IPS-20b (cell line): ENCODE results near the gene HAO2.
"Not testable (repeated sequence)": the region's sequence is repeated elsewhere in the genome, so short reads cannot be mapped to it uniquely, and the experiment has no call there.

Experiments used
- H3K27ac ChIP-seq: one replicate; pipeline ENCODE4 v1.5.1; 2013; ENCODE audit warnings: low read length
- H3K27me3 ChIP-seq: 2 replicates; pipeline ENCODE4 v1.6.1; 2013; ENCODE audit warnings: mild to moderate bottlenecking, low read length, inconsistent platforms; ENCODE audit not compliant: insufficient read depth
- H3K36me3 ChIP-seq: 2 replicates; pipeline ENCODE4 v1.6.1; 2013; ENCODE audit warnings: low read depth, mild to moderate bottlenecking, inconsistent platforms, low read length, moderate library complexity; ENCODE audit not compliant: insufficient read depth
- H3K4me1 ChIP-seq: 2 replicates; pipeline ENCODE4 v1.6.1; 2013; ENCODE audit warnings: mild to moderate bottlenecking, control low read depth, inconsistent platforms, low read length, moderate library complexity; ENCODE audit not compliant: insufficient read depth
- H3K4me3 ChIP-seq: 2 replicates; pipeline ENCODE4 v1.5.1; 2013; ENCODE audit warnings: mild to moderate bottlenecking, low read length, inconsistent platforms
- H3K9ac ChIP-seq: 2 replicates; pipeline ENCODE4 v1.6.1; 2013; ENCODE audit warnings: low read depth, mild to moderate bottlenecking, inconsistent platforms, low read length, moderate library complexity
- H3K9me3 ChIP-seq: 2 replicates; pipeline ENCODE4 v1.6.1; 2013; ENCODE audit warnings: mild to moderate bottlenecking, low read depth, low read length, inconsistent platforms; ENCODE audit not compliant: insufficient read depth

HAO2 gene

GRCh38 chr1:119348941-119349340, 19.6 kb upstream of the HAO2 start:
- Histone ChIP-seq H3K27ac (no peak overlapping the region), H3K27me3 (no peaks in the 10 kb centered on the region), H3K36me3 (no peaks in the 10 kb centered on the region; the same call in 1 of the 2 replicates), H3K9ac (no peak overlapping the region), H3K4me3 (no peak overlapping the region), H3K9me3 (peaks cover 19% of the 10 kb centered on the region), H3K4me1 (peaks cover 16% of the 10 kb centered on the region; the same call in 1 of the 2 replicates)

- H3K4me3 ChIP-seq, H3K27ac ChIP-seq, H3K9me3 ChIP-seq, H3K9ac ChIP-seq, H3K27me3 ChIP-seq, H3K36me3 ChIP-seq: not testable (repeated sequence)
- peaks cover 16% of the 10 kb centered on the region; the same call in 1 of the 2 replicates for H3K4me1 ChIP-seq
Observed at GRCh38 chr1:119350866-119351265, 17.7 kb upstream of the HAO2 start.

- H3K27me3 ChIP-seq, result no peaks in the 10 kb centered on the region
- H3K9me3 ChIP-seq, result peaks cover 7% of the 10 kb centered on the region
- no peak overlapping the region for H3K9ac ChIP-seq
- H3K4me3 ChIP-seq, result no peak overlapping the region
- H3K4me1 ChIP-seq, result peaks cover 11% of the 10 kb centered on the region; the same call in 1 of the 2 replicates
- H3K27ac ChIP-seq, result no peak overlapping the region
- H3K36me3 ChIP-seq, result no peaks in the 10 kb centered on the region
Observed at GRCh38 chr1:119351997-119352396, 16.6 kb upstream of the HAO2 start.

GRCh38 chr1:119353836-119354235, 14.7 kb upstream of the HAO2 start:
- Histone ChIP-seq H3K9me3 (peaks cover 7% of the 10 kb centered on the region), H3K27ac (no peak overlapping the region)

GRCh38 chr1:119358636-119359035, 9.9 kb upstream of the HAO2 start:
- Histone ChIP-seq H3K27me3 (no peaks in the 10 kb centered on the region), H3K27ac (no peak overlapping the region), H3K4me3 (no peak overlapping the region), H3K9ac (no peak overlapping the region), H3K4me1 (peaks cover 4% of the 10 kb centered on the region; the same call in 1 of the 2 replicates), H3K9me3 (peaks cover 7% of the 10 kb centered on the region), H3K36me3 (no peaks in the 10 kb centered on the region)

More at GRCh38 chr1:119353836-119354235, 14.7 kb upstream of the HAO2 start:
- H3K36me3 ChIP-seq, result no peaks in the 10 kb centered on the region
- no peak overlapping the region for H3K9ac ChIP-seq
- H3K4me1 ChIP-seq, result no peaks in the 10 kb centered on the region
- no peaks in the 10 kb centered on the region for H3K27me3 ChIP-seq
- H3K4me3 ChIP-seq, result no peak overlapping the region

- no peaks in the 10 kb centered on the region for H3K36me3 ChIP-seq
- no peaks in the 10 kb centered on the region for H3K27me3 ChIP-seq
- H3K9me3 ChIP-seq, result peaks cover 7% of the 10 kb centered on the region
- H3K27ac ChIP-seq, result no peak overlapping the region
- H3K4me1 ChIP-seq, result peaks cover 4% of the 10 kb centered on the region; the same call in 1 of the 2 replicates
- no peak overlapping the region for H3K4me3 ChIP-seq
- no peak overlapping the region for H3K9ac ChIP-seq
Observed at GRCh38 chr1:119359730-119360129, 8.9 kb upstream of the HAO2 start.

GRCh38 chr1:119361205-119361604, 7.4 kb upstream of the HAO2 start:
- Histone ChIP-seq H3K9ac (no peak overlapping the region), H3K9me3 (peaks cover 5% of the 10 kb centered on the region), H3K4me1 (peaks cover 4% of the 10 kb centered on the region; the same call in 1 of the 2 replicates), H3K36me3 (no peaks in the 10 kb centered on the region), H3K4me3 (no peak overlapping the region), H3K27me3 (no peaks in the 10 kb centered on the region), H3K27ac (no peak overlapping the region)

GRCh38 chr1:119361620-119362344, 6.8 kb upstream of the HAO2 start:
- Histone ChIP-seq H3K9me3 (no peaks in the 10 kb centered on the region; the same call in 1 of the 2 replicates), H3K9ac (no peak overlapping the region), H3K4me3 (no peak overlapping the region), H3K27me3 (no peaks in the 10 kb centered on the region), H3K27ac (no peak overlapping the region), H3K4me1 (peaks cover 4% of the 10 kb centered on the region; the same call in 1 of the 2 replicates), H3K36me3 (no peaks in the 10 kb centered on the region)

- H3K4me3 ChIP-seq, result no peak overlapping the region
- H3K9ac ChIP-seq, result no peak overlapping the region
- H3K27me3 ChIP-seq, result no peaks in the 10 kb centered on the region
- peaks cover 6% of the 10 kb centered on the region; the same call in 1 of the 2 replicates for H3K4me1 ChIP-seq
- H3K9me3 ChIP-seq, result no peaks in the 10 kb centered on the region
- H3K27ac ChIP-seq, result no peak overlapping the region
- H3K36me3 ChIP-seq, result no peaks in the 10 kb centered on the region
Observed at GRCh38 chr1:119363162-119363561, 5.4 kb upstream of the HAO2 start.

GRCh38 chr1:119364640-119365039, 3.9 kb upstream of the HAO2 start:
- no peaks in the 10 kb centered on the region for H3K27me3 ChIP-seq
- no peak overlapping the region for H3K27ac ChIP-seq
- no peaks in the 10 kb centered on the region for H3K9me3 ChIP-seq
- H3K36me3 ChIP-seq, result no peaks in the 10 kb centered on the region
- H3K4me3 ChIP-seq, result no peak overlapping the region
- H3K9ac ChIP-seq, result no peak overlapping the region
- H3K4me1 ChIP-seq, result peaks cover 6% of the 10 kb centered on the region; the same call in 1 of the 2 replicates

- no peak overlapping the region for H3K9ac ChIP-seq
- peaks cover 6% of the 10 kb centered on the region; the same call in 1 of the 2 replicates for H3K4me1 ChIP-seq
- H3K4me3 ChIP-seq, result no peak overlapping the region
- no peaks in the 10 kb centered on the region for H3K27me3 ChIP-seq
- no peaks in the 10 kb centered on the region for H3K36me3 ChIP-seq
- no peaks in the 10 kb centered on the region for H3K9me3 ChIP-seq
- no peak overlapping the region for H3K27ac ChIP-seq
Observed at GRCh38 chr1:119366424-119366823, 2.2 kb upstream of the HAO2 start.

GRCh38 chr1:119367432-119368124, 1.0 kb upstream of the HAO2 start:
- Histone ChIP-seq H3K27ac (no peak overlapping the region), H3K9ac (no peak overlapping the region), H3K4me3 (no peak overlapping the region), H3K36me3 (no peaks in the 10 kb centered on the region), H3K9me3 (no peaks in the 10 kb centered on the region), H3K4me1 (peaks cover 15% of the 10 kb centered on the region; the same call in 1 of the 2 replicates), H3K27me3 (no peaks in the 10 kb centered on the region)
